Heart left ventricle (tissue), 16 donors: ENCODE results near the gene ABLIM2. TPM values are rescaled to one million over a fixed set of nuclear protein-coding genes. Genes with fewer than 3 reads are reported as not detected.

Experiments
- ATAC-seq, 4 donors: fragments of 200-7000 bp; cut with Tn5 transposase; one replicate each; pipeline ENCODE4 v1.9.1; 2020 to 2022; ENCODE audit warnings: moderate library complexity in 4 of 4, mild to moderate bottlenecking in 3 of 4, moderate number of reproducible peaks in 1 of 4
- DNase-seq, 5 donors: peaks; one replicate each; pipeline ENCODE4 v3.0.0-alpha.2; 2020
- H3K27ac ChIP-seq, 12 donors: fragments of 200-600 bp; sonication (generic) in 4 of 12; one replicate each; pipeline versions ENCODE4 v1.5.0 to v1.8.0; 2016 to 2022; ENCODE audit warnings: mild to moderate bottlenecking in 2 of 12
- H3K27me3 ChIP-seq, 9 donors: fragments of 200-600 bp; sonication (generic) in 2 of 9; one replicate each; pipeline versions ENCODE4 v1.5.1 to v1.8.0; 2016 to 2022; ENCODE audit warnings: mild to moderate bottlenecking in 3 of 9
- H3K36me3 ChIP-seq, 9 donors: fragments of 200-600 bp; sonication (generic) in 2 of 9; one replicate each; pipeline versions ENCODE4 v1.5.0 to v1.8.0; 2018 to 2022; ENCODE audit warnings: mild to moderate bottlenecking in 2 of 9
- H3K4me1 ChIP-seq, 12 donors: fragments of 200-600 bp; sonication (generic) in 4 of 12; one replicate each; pipeline versions ENCODE4 v1.5.0 to v1.8.0; 2016 to 2022; ENCODE audit warnings: mild to moderate bottlenecking in 3 of 12
- H3K4me3 ChIP-seq, 12 donors: fragments of 200-600 bp; sonication (generic) in 4 of 12; one replicate each; pipeline versions ENCODE4 v1.5.0 to v1.8.0; 2017 to 2022; ENCODE audit warnings: mild to moderate bottlenecking in 9 of 12, moderate library complexity in 4 of 12
- H3K9me3 ChIP-seq, 12 donors: fragments of 200-600 bp; sonication (generic) in 4 of 12; one replicate each; pipeline versions ENCODE4 v1.5.0 to v1.8.0; 2016 to 2022; ENCODE audit warnings: mild to moderate bottlenecking in 1 of 12
- CTCF ChIP-seq, 12 donors: fragments of 200-600 bp; sonication (generic) in 4 of 12; IDR thresholded peaks; one replicate each; pipeline versions ENCODE4 v1.5.0 to v1.8.0; 2018 to 2022; ENCODE audit warnings: antibody characterized with exemption in 12 of 12, mild to moderate bottlenecking in 5 of 12
- POLR2A ChIP-seq, 2 donors: fragments of 450-650 bp; IDR thresholded peaks; one replicate each; pipeline ENCODE4 v1.6.1; 2017; ENCODE audit warnings: antibody characterized with exemption in 2 of 2, mild to moderate bottlenecking in 2 of 2, moderate library complexity in 2 of 2
- WGBS, 4 donors: extraction: QIAGEN DNeasy Blood & Tissue Kit in 2 of 4; methylation state at CpG; one replicate each; pipeline versions ENCODE4 v1.1.5 to v1.1.7; 2013 to 2018; 5-methylcytosine and 5-hydroxymethylcytosine counted together
- intact Hi-C, 10 donors: fragments of 100-400 bp; cut with DNase I; formaldehyde crosslinking; loops; one replicate each; pipeline versions ENCODE4 v1.11.1 to v1.14.2; 2022
- polyA plus RNA-seq, 2 donors: library from polyadenylated mRNA; stranded (reverse); fragments of 200-250 nt; gene quantifications; one replicate each; pipeline ENCODE4 v1.2.3, GENCODE V29; 2013
- total RNA-seq, 9 donors: library from RNA; depleted of rRNA in 2 of 9; stranded (reverse); fragments of >200 nt in 2 of 9; fragmentation: NEBNext Ultra II Directional in 3 of 9; extraction: Animal tissue kit (Norgen Biotek cat#: 25700) in 3 of 9; gene quantifications; one replicate each; pipeline versions ENCODE4 v1.1.0 to v1.2.4, GENCODE V29; 2016 to 2023
- donor health status: ischemic (EF 13 %, LVEDD 7.1; RV severe dilation, severe dysfunction).
- donor health status: healthy with polysubstance abuse.
- donor health status: DM: no; HTN: yes; CAD: no.
- donor health status: DM: no; HTN: no; CAD: no.
- donor health status: ischemic (EF 25% LVEDD 6.9; RV normal size, moderate dysfunction).
- donor health status: ischemic (EF 25% LVEDD 5.7; RV mildly dilated, moderate dysfunction).
- donor health status: healthy.
- donor health status: DM: yes; HTN: yes; CAD: no.
- donor health status: ischemic (EF 35%, LVEDD 5.7; RV mildly dilated, moderate dysfunction).
- donor health status: nonischemic (EF 11% LVEDD 7.7; RV severe dilation, severe dysfunction).
- donor health status: DM: yes; HTN: yes; CAD: no.
- donor health status: PGD.
- donor health status: ischemic (EF 29% LVEDD 5.4; RV normal size, mild dysfunction).
- donor health status: nonischemic (EF 23%, LVEDD 6.1; RV moderate dilation, normal function).

The ABLIM2 gene
- total and polyA plus RNA-seq, 11 donors = 11.1 to 27.9 (median 18.4) TPM

GRCh38 chr4:8052160-8052691 is 106.4 kb downstream of the ABLIM2 start:
- TF ChIP-seq POLR2A (IDR thresholded peaks at IDR 0.05) = no peak
- TF ChIP-seq CTCF (IDR thresholded peaks at IDR 0.05) = no peak
- intact Hi-C loops = loop anchor here in 2 of 10 donors (2.0 to 10.0 kb wide), 4 partner anchors 25 to 105 kb away; partner anchors contain the start of gene ABLIM2 (in 1 of the 2)
- Histone ChIP-seq H3K4me1 (peaks cover 4 to 24% (median 14%) of the 10 kb centered on the region in 12 donors), H3K27ac (no peak overlapping the region), H3K9me3 (peaks cover 0 to 13% (median 0%) of the 10 kb centered on the region in 12 donors), H3K4me3 (no peak overlapping the region), H3K27me3 (no peaks in the 10 kb centered on the region), H3K36me3 (peaks cover 0 to 4% (median 0%) of the 10 kb centered on the region in 9 donors)
- no peak for DNase-seq
- WGBS, 4 donors = 94 to 100% (median 95%) methylated on average over 7 to 9 of the region's 9 CpGs
- no peak for ATAC-seq

- ATAC-seq (no peak), DNase-seq (no peak)
- Histone ChIP-seq H3K27ac (peak overlapping the region in 7 of 12 donors; percentile 73 to 93 (median 85)), H3K9me3 (peaks cover 0 to 13% (median 0%) of the 10 kb centered on the region in 12 donors), H3K36me3 (peaks cover 0 to 4% (median 0%) of the 10 kb centered on the region in 9 donors), H3K27me3 (no peaks in the 10 kb centered on the region), H3K4me3 (no peak overlapping the region), H3K4me1 (peaks cover 4 to 24% (median 14%) of the 10 kb centered on the region in 12 donors)
- intact Hi-C loops = loop anchor here in 2 of 10 donors (2.0 to 10.0 kb wide), 4 partner anchors 25 to 106 kb away; partner anchors contain the start of gene ABLIM2 (in 1 of the 2)
- 88 to 95% (median 91%) methylated on average over 7 of the region's 7 CpGs for WGBS, 4 donors
- TF ChIP-seq CTCF (IDR thresholded peaks at IDR 0.05) (no peak), POLR2A (IDR thresholded peaks at IDR 0.05) (no peak)
Observed at GRCh38 chr4:8051644-8052043, 107.0 kb downstream of the ABLIM2 start.

- peaks cover 4 to 24% (median 14%) of the 10 kb centered on the region in 12 donors for H3K4me1 ChIP-seq
- peak overlapping the region; percentile 73 to 93 (median 84) for H3K27ac ChIP-seq
- intact Hi-C loops = loop anchor here in 2 of 10 donors (5.0 to 10.0 kb wide), 3 partner anchors 92 to 107 kb away; partner anchors contain the start of gene ABLIM2 (in 1 of the 2)
- peak; percentile 85 to 92 (median 88) for DNase-seq
- WGBS, 4 donors = 6 to 20% (median 10%) methylated on average over 14 to 28 of the region's 28 CpGs
- peaks cover 0 to 4% (median 0%) of the 10 kb centered on the region in 9 donors for H3K36me3 ChIP-seq
- peak; percentile 80 to 92 (median 91) for ATAC-seq
- no peaks in the 10 kb centered on the region for H3K27me3 ChIP-seq
- TF ChIP-seq POLR2A (IDR thresholded peaks at IDR 0.05) (no peak), CTCF (IDR thresholded peaks at IDR 0.05) (no peak)
- H3K9me3 ChIP-seq = peaks cover 0 to 13% (median 0%) of the 10 kb centered on the region in 12 donors
- peak overlapping the region in 7 of 12 donors; percentile 9 to 35 (median 30) for H3K4me3 ChIP-seq
Observed at GRCh38 chr4:8050555-8051206, 107.9 kb downstream of the ABLIM2 start.

- H3K27me3 ChIP-seq = no peaks in the 10 kb centered on the region
- H3K27ac ChIP-seq = peak overlapping the region in 8 of 12 donors; percentile 73 to 93 (median 84)
- ATAC-seq (peak in 3 of 4 donors; percentile 1 to 9 (median 3)), DNase-seq (no peak)
- peaks cover 0 to 10% (median 0%) of the 10 kb centered on the region in 12 donors for H3K9me3 ChIP-seq
- H3K4me1 ChIP-seq = peaks cover 4 to 24% (median 14%) of the 10 kb centered on the region in 12 donors
- intact Hi-C loops = loop anchor here in 2 of 10 donors (5.0 to 10.0 kb wide), 3 partner anchors 92 to 107 kb away; partner anchors contain the start of gene ABLIM2 (in 1 of the 2)
- WGBS, 4 donors = 63 to 79% (median 68%) methylated on average over 3 to 4 of the region's 4 CpGs
- H3K36me3 ChIP-seq = peaks cover 0 to 4% (median 0%) of the 10 kb centered on the region in 9 donors
- H3K4me3 ChIP-seq = no peak overlapping the region
- TF ChIP-seq POLR2A (IDR thresholded peaks at IDR 0.05) (no peak), CTCF (IDR thresholded peaks at IDR 0.05) (no peak)
Observed at GRCh38 chr4:8050180-8050554, 108.4 kb downstream of the ABLIM2 start.
